HAP-1 (cell line): ENCODE measurements around the gene SMPD3.
"Not testable (repeated sequence)": the region's sequence is repeated elsewhere in the genome, so short reads cannot be mapped to it uniquely, and the experiment has no call there.

Source experiments
- DNase-seq, 2 experiments: peaks; one replicate each; pipeline ENCODE4 v3.0.0-alpha.2; 2016 to 2020; ENCODE audit warnings: low spot score in 2 of 2
- H3K27me3 ChIP-seq: fragments of 250-450 bp; sonication (Bioruptor Pico); 2 replicates; pipeline ENCODE4 v1.5.1; 2020; ENCODE audit warnings: low read depth, mild to moderate bottlenecking, moderate library complexity
- H3K36me3 ChIP-seq: fragments of 250-450 bp; sonication (Bioruptor Pico); replicated peaks from 2 replicates; pipeline ENCODE4 v1.5.1; 2020; ENCODE audit warnings: mild to moderate bottlenecking
- H3K4me1 ChIP-seq: fragments of 250-450 bp; sonication (Bioruptor Pico); 2 replicates; pipeline ENCODE4 v1.5.1; 2020; ENCODE audit warnings: mild to moderate bottlenecking
- H3K4me3 ChIP-seq: fragments of 250-450 bp; sonication (Bioruptor Pico); 2 replicates; pipeline ENCODE4 v1.5.1; 2020; ENCODE audit warnings: mild to moderate bottlenecking, moderate library complexity
- H3K9me3 ChIP-seq: fragments of 250-450 bp; sonication (Bioruptor Pico); 2 replicates; pipeline ENCODE4 v1.5.1; 2020; ENCODE audit warnings: mild to moderate bottlenecking, moderate library complexity
- in situ Hi-C: fragments of 300-500 bp; cut with MboI; formaldehyde crosslinking; loops from 3 replicates; pipeline ENCODE4 v1.14.3; 2020; ENCODE audit warnings: low sequenced_read_pairs, inconsistent platforms, mixed read lengths

The SMPD3 gene

DNA sequence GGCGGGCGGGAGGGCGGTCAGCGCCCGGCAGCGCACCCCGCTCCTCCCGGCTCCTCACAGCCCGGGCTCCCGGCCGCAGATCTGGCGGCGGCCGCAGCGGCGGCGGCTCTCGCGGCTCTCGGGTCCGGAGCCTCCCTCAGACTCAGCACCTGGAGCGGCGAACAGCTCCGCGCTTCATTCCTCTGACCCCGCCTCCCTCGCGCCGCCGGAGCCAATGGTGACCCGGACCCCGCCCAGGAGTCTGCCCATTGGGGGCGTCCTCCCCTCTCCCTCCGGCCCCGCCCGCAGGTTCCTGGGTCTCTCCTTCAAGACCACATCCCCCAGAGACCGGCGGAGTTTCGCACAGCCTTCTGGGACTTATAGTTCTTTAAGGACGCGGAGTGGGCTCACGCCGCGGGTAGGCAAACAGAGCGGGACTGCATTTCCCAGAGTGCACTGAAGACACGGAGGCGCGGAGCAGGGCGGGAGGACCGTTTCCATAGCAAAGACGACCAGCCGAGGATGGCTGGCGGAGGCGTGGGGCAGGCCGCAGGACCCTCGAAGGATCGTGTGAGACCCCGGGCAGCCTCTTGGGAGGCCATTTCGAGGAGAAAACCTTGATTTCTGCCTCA, at the start of gene SMPD3:
Gene SMPD3, minus strand, starts transcription at position 149 of the 611 bp plus-strand sequence. CDS start 76,327 bp downstream, outside the sequence.
- H3K4me3 ChIP-seq, result peak within 1 kb of the TSS; percentile 19
- H3K9me3 ChIP-seq, result no peaks in the 10 kb centered on the region
- in situ Hi-C loops, result no loop called here
- H3K4me1 ChIP-seq, result peaks cover 2% of the 10 kb centered on the region; the same call in 1 of the 2 replicates
- DNase-seq, result peak; percentile 98 to 100
- H3K27me3 ChIP-seq, result no peaks in the 10 kb centered on the region
- no peaks in the 10 kb centered on the region for H3K36me3 ChIP-seq

DNA sequence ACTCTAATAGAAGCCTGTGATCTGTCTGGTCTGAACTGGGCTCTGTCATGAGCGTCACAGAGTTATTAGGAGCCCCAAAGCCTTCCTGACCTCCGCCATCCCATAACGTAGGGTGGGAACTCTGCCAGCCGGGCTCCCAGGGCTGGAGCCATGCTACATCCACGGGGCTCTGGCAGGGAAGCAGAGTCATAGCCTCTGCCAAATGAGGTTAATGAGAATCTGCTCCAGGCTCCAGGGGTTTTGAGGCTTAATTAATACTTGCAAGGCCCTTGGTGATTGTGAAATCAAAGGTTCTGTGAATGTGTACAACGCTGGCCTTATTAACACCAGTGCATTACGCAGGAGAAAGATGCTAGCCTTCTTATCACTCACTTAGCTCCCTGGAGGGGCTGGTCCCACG, 48.4 kb upstream of the SMPD3 start:
- DNase-seq, result no peak
- H3K27me3 ChIP-seq, result no peaks in the 10 kb centered on the region
- H3K4me1 ChIP-seq, result no peaks in the 10 kb centered on the region
- H3K9me3 ChIP-seq, result peaks cover 5% of the 10 kb centered on the region; the same call in 1 of the 2 replicates
- no peaks in the 10 kb centered on the region for H3K36me3 ChIP-seq
- no peak overlapping the region for H3K4me3 ChIP-seq
- in situ Hi-C loops, result no loop called here

DNA sequence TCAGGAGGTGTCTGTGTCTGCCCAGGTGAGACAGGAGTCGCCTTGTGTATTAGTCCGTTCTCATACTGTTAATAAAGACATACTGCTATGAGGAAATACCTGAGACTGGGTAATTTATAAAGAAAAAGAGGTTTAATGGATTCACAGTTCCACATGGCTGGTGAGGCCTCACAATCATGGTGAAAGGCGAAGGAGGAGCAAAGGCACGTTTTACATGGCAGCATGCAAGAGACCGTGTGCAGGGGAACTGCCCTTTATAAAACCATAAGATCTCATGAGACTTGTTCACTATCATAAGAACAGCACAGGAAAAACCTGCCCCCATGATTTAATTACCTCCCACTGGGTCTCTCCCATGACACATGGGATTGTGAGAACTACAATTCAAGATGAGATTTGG, 46.0 kb upstream of the SMPD3 start:
- H3K9me3 ChIP-seq, in situ Hi-C loops, H3K4me3 ChIP-seq, H3K36me3 ChIP-seq, H3K4me1 ChIP-seq, H3K27me3 ChIP-seq, DNase-seq: not testable (repeated sequence)

DNA sequence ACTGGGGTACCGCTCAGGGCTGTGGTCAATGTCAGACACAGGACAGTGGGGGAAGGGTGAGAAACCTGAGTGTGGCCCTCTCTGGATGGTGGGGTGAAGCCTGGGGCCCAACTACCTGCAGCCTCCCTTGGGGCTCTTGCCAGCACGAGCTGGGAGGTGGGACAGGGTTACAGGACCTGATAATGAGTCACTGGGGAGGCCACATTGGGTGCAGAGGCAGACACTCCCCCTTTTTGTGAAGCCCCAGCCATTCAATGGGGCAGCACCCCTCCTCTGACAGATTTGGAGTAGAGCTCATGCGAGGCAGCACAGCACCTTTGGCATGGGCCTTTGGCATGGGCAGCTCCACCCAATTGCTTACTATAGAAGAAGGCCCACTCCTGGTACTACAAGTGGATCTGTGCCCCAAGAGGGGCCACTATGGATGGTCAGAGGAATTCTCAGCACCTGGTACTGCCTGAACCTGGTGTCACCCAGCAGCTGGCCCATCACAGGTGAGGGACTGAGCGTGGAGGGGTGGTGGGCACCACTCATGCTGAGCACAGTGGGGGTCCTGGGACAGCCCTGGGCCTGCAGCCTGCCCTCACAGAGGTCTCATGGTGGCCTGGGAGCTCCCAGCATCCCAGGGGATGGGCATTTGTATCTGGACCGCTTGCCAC, 45.2 kb upstream of the SMPD3 start:
- no peaks in the 10 kb centered on the region for H3K4me1 ChIP-seq
- no peaks in the 10 kb centered on the region for H3K27me3 ChIP-seq
- DNase-seq, result no peak
- no peaks in the 10 kb centered on the region for H3K36me3 ChIP-seq
- H3K4me3 ChIP-seq, result no peak overlapping the region
- in situ Hi-C loops, result no loop called here
- peaks cover 5% of the 10 kb centered on the region; the same call in 1 of the 2 replicates for H3K9me3 ChIP-seq

DNA sequence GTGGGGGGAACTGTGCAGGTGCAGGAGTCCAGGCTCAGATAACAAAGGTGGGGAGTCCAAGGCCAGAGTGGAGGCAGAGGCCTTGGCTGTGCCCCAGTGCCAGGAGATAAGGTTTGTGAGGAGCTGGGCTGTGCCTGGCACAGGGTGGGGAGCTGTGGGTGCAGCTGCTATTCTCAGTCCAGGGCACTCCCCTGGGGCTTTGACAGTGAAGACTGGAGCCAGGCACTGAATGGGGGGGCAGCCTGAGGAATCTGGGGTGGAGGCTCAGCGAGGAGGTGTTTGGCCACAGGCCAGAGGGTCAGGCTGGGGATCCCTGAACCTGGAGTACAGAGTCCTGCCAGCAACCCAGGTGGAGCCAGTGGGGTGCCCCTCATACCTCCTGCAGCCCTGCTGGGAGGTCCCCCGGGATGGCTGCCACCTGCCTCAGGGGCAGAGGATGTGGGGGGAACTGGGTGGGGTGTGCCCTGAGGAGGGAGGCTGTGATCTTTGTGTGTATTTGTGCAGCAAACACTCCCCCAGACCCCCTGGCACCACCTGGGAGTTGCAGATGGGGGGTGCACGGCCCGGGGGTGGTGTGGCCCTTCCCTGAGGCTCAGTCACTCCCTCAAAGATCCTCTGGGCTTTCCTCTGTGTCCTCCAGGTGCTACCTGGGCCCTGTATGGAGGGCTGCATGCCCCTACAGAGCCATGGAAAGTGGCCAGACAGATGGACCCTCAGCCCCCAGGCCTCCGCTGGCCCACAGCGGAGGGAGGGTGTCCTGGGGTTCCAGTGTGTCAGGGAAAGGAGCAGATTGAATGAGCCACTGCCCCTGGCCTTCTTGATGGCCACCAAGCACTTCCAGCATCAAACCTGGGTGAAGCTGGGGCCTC, 44.5 kb upstream of the SMPD3 start:
- H3K9me3 ChIP-seq, result peaks cover 5% of the 10 kb centered on the region; the same call in 1 of the 2 replicates

DNA sequence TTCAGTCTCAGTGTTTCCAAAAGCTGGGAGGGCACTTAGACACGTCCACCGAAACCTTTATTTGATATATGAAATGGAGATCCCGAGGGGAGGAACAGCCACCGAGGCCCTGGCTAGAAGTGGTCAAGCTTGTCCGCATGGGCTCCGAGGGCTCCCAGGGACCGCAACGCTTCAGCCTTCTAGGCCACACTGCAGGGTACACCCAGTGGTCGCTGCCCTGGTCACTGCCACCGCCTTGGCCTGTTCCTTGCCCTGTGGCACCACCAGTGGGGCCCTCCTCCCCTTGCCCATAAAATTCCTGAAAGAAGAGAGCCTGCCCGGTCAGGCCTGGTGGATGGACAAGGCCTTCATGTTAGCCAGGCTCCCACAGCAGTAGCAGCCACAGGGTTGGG, 43.8 kb upstream of the SMPD3 start:
- H3K4me3 ChIP-seq, result no peak overlapping the region
- no peaks in the 10 kb centered on the region for H3K4me1 ChIP-seq

More for the DNA sequence above, 44.5 kb upstream of the SMPD3 start:
- no peaks in the 10 kb centered on the region for H3K4me1 ChIP-seq
- no peaks in the 10 kb centered on the region for H3K36me3 ChIP-seq
- no peaks in the 10 kb centered on the region for H3K27me3 ChIP-seq
- DNase-seq, result no peak
- in situ Hi-C loops, result no loop called here
- no peak overlapping the region for H3K4me3 ChIP-seq

DNA sequence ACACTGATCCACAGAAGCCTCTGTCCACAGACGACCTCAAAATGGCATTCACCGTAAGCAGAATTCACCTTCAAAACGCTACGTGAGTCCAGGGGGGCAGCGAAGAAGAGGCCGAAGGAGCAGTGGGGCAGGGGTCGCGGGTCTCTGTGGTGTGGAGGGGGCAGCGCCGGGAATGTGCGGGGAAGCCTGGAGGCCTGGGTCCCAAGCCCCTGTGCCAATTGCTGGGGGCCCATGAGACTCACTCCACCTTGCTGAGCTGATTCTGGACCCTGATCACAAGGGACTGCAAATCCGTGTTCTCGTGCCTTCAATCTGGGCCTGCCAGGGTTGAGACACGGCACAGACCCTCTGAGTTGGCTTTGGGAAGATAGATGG, 43.3 kb upstream of the SMPD3 start:
- no peaks in the 10 kb centered on the region for H3K36me3 ChIP-seq
- H3K9me3 ChIP-seq, result peaks cover 5% of the 10 kb centered on the region; the same call in 1 of the 2 replicates
- no peaks in the 10 kb centered on the region for H3K27me3 ChIP-seq
- in situ Hi-C loops, result no loop called here
- no peak for DNase-seq
- H3K4me1 ChIP-seq, result 0 out of 2 replicates have a peak, but pooled peaks cover 2% of the 10 kb centered on the region
- no peak overlapping the region for H3K4me3 ChIP-seq

More for the DNA sequence above, 43.8 kb upstream of the SMPD3 start:
- no peaks in the 10 kb centered on the region for H3K27me3 ChIP-seq
- peaks cover 5% of the 10 kb centered on the region; the same call in 1 of the 2 replicates for H3K9me3 ChIP-seq
- no peaks in the 10 kb centered on the region for H3K36me3 ChIP-seq
- in situ Hi-C loops, result no loop called here
- DNase-seq, result no peak

DNA sequence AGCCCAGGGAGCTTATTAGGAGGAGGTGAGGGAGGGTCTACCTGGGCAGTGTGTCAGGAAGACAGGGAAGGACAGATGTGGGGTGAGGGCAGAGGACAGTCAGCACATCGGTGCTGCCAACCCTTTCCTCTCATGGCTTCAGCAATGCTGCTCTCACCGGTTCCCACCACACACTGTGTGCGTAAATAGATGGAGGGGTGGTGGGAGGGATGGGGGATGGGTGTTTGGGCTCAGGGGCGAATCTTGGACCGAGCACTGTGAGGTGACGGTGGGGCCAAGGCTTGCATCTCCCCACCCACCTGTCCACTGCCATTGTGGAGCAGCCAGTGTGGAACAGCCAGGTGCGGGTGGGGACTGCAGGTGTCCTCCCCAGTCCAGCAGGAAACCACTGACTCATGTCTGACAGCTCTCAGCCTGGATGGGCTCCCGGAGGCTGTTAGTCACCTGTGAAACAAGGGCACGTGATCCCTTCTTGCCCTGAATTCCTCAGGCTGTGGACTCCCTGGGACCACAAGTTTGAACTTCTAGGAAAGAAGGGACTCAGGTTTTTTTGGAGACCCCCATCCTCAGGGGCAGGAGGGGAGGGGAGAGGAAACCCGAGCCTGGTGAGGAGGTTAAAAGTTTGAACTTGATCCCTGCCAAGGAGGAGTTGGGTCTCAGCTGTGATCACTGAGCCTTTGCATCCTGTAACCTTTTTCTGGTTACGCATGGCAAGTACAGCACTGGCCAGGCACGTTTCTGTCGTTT, 42.7 kb upstream of the SMPD3 start:
- Histone ChIP-seq H3K4me1 (0 out of 2 replicates have a peak, but pooled peaks cover 2% of the 10 kb centered on the region), H3K36me3 (no peaks in the 10 kb centered on the region), H3K4me3 (no peak overlapping the region), H3K27me3 (no peaks in the 10 kb centered on the region), H3K9me3 (peaks cover 5% of the 10 kb centered on the region; the same call in 1 of the 2 replicates)
- no peak for DNase-seq
- in situ Hi-C loops, result no loop called here

DNA sequence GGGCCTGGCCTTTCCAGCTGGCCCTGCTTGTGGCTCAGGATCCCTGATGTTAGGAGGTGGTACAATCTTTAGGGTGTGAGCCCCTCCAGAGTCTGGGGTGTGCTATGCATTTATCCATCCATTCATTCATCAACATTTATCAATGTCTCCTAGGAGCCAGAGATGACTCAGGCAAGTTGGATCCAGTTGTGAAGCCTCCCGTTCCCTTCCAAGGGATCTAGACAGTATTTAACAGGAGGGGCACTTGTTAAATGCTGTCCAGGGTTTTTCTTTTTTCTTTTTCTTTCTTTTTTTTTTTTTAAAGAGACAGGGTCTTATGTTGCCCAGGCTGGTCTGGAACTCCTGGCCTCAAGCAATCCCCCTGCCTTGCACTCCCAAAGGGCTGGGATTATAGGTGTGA, 42.0 kb upstream of the SMPD3 start:
- 0 out of 2 replicates have a peak, but pooled peaks cover 2% of the 10 kb centered on the region for H3K4me1 ChIP-seq
- DNase-seq, result no peak
- H3K9me3 ChIP-seq, result peaks cover 5% of the 10 kb centered on the region; the same call in 1 of the 2 replicates
- H3K27me3 ChIP-seq, result no peaks in the 10 kb centered on the region
- H3K4me3 ChIP-seq, result no peak overlapping the region
- in situ Hi-C loops, result no loop called here
- H3K36me3 ChIP-seq, result no peaks in the 10 kb centered on the region

DNA sequence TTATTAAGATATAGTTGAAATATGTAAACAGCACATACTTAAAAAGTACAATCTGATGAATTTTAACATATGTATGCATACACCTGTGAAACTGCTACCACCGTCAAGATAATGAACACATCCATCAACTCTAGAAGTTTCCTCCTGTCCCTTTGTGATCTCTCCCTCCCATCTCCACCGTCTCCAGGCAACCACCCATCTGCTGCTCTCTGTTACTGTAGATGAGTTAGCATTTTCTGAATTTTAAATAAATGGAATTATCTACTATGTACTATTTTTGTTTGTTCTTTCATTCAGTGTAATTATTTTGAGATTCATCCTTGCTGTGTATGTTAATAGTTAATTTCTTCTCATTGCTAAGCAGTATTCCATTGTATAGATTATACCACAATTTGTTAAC, 40.2 kb upstream of the SMPD3 start:
- H3K4me1 ChIP-seq, result 0 out of 2 replicates have a peak, but pooled peaks cover 2% of the 10 kb centered on the region
- H3K4me3 ChIP-seq, result no peak overlapping the region
- in situ Hi-C loops, result no loop called here
- no peak for DNase-seq
- H3K9me3 ChIP-seq, result no peaks in the 10 kb centered on the region
- H3K27me3 ChIP-seq, result no peaks in the 10 kb centered on the region
- no peaks in the 10 kb centered on the region for H3K36me3 ChIP-seq

DNA sequence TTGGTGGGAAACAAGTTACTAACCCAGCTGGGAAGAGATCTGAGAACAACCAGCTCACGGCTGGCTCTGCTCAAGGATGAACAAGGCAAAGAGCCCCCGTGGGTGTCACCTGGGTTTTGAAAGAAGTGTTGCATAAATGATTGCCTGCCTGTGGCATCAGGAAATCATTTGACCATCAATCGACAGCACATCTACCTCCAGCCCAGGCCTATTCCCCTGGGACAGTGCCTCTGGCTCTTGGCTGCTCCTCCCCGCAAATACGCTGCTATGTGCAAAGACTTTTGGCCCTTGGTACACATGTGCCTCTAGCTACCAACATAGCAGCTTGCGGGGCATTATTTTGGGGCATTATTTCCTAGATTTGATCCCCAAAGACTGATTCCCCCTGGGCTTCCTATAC, 39.4 kb upstream of the SMPD3 start:
- H3K4me3 ChIP-seq, result no peak overlapping the region
- no peak for DNase-seq

DNA sequence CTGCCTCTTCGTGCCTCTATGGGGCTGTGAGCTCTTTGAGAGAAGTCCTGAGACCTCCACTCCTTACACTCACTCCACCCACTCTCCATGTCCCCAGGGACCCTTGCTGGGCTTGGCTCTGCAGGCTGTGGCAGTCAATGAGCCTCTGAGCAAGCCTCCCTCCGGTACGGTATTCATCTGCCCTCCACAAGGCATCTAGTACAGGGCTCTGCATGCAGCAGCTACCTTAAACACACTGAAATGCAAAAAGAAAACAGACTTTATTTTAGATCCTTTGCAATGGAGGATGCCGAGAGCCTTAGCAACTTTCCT, 38.9 kb upstream of the SMPD3 start:
- peak in 1 of 2 experiments; percentile 30 for DNase-seq
- Histone ChIP-seq H3K4me1 (0 out of 2 replicates have a peak, but pooled peaks cover 2% of the 10 kb centered on the region), H3K27me3 (no peaks in the 10 kb centered on the region), H3K9me3 (no peaks in the 10 kb centered on the region), H3K36me3 (no peaks in the 10 kb centered on the region), H3K4me3 (no peak overlapping the region)
- in situ Hi-C loops, result no loop called here

More for the DNA sequence above, 39.4 kb upstream of the SMPD3 start:
- H3K9me3 ChIP-seq, result no peaks in the 10 kb centered on the region
- no peaks in the 10 kb centered on the region for H3K27me3 ChIP-seq
- in situ Hi-C loops, result no loop called here
- no peaks in the 10 kb centered on the region for H3K36me3 ChIP-seq
- 0 out of 2 replicates have a peak, but pooled peaks cover 2% of the 10 kb centered on the region for H3K4me1 ChIP-seq

DNA sequence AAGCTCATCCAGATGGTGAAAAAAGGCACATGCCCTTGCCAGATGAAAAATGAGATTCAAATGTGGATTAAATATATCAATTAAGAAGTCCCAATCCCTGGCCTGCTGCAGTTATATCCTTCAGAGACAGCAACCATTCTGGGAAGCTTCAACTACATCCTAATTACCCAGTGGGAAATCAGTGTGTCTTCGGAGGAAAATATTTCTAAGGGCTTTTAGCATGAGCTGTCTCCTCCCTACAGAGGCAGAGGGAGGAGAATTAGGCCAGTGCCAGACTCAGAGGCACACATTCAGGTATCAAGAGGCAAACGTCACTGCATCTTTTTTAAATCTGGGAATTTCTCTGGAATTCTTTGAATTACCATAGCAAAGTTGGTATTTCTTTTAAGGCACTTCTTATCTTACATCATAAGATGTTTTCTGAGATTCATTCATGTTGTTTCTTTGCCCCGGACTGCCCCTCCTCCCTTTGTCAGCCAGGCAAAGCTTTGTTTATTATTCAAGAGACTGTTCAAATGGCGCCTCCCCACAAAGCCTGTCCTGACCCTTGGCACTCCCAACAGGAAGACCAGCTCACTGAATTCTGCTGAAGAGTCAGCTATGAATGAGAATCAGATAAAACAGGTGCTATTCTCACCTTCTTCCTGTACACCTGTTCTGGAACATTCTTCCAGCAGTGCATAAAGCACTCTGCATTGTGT, 38.3 kb upstream of the SMPD3 start:
- DNase-seq, result peak in 1 of 2 experiments; percentile 21
- in situ Hi-C loops, result no loop called here
- Histone ChIP-seq H3K36me3 (no peaks in the 10 kb centered on the region), H3K9me3 (no peaks in the 10 kb centered on the region), H3K27me3 (no peaks in the 10 kb centered on the region), H3K4me1 (0 out of 2 replicates have a peak, but pooled peaks cover 2% of the 10 kb centered on the region), H3K4me3 (no peak overlapping the region)
